GM18951 (cell line): ENCODE results near the gene PEX10.

Source experiments
- POLR2A ChIP-seq: IDR thresholded peaks from 4 replicates; pipeline ENCODE4 v1.6.1; 2011; ENCODE audit warnings: mild to moderate bottlenecking; ENCODE audit not compliant: insufficient read length, insufficient read depth; ENCODE audit errors: extremely low read depth
- in situ Hi-C: fragments of 300-500 bp; cut with MboI; formaldehyde crosslinking; loops from one replicate; pipeline ENCODE4 v1.12.0; 2022; ENCODE audit warnings: low sequenced_read_pairs, mixed read lengths, inconsistent platforms; ENCODE audit not compliant: unreplicated experiment

PEX10 gene

GRCh38 chr1:2374252-2375155 lies 37.9 kb downstream of the PEX10 start:
- TF ChIP-seq POLR2A, result no peak
- in situ Hi-C loops, result no loop called here

GRCh38 chr1:2373551-2374251 lies 38.7 kb downstream of the PEX10 start:
- TF ChIP-seq POLR2A, result no peak
- in situ Hi-C loops, result no loop called here

- no peak for TF ChIP-seq POLR2A
- in situ Hi-C loops, result no loop called here
Measured at GRCh38 chr1:2372551-2373490, 39.5 kb downstream of the PEX10 start.

GRCh38 chr1:2368053-2368744 lies 44.2 kb downstream of the PEX10 start:
- in situ Hi-C loops, result no loop called here
- no peak for TF ChIP-seq POLR2A

- in situ Hi-C loops, result no loop called here
- no peak for TF ChIP-seq POLR2A
Measured at GRCh38 chr1:2363847-2364513, 48.4 kb downstream of the PEX10 start.

- in situ Hi-C loops, result no loop called here
- no peak for TF ChIP-seq POLR2A
Measured at GRCh38 chr1:2360588-2361364, 51.6 kb downstream of the PEX10 start.

- TF ChIP-seq POLR2A, result no peak
- in situ Hi-C loops, result no loop called here
Measured at GRCh38 chr1:2358651-2359640, 53.4 kb downstream of the PEX10 start.

- in situ Hi-C loops, result no loop called here
- TF ChIP-seq POLR2A, result no peak
Measured at GRCh38 chr1:2358072-2358471, 54.3 kb downstream of the PEX10 start.

- TF ChIP-seq POLR2A, result no peak
- in situ Hi-C loops, result no loop called here
Measured at GRCh38 chr1:2356911-2357845, 55.2 kb downstream of the PEX10 start.

- in situ Hi-C loops, result no loop called here
Measured at GRCh38 chr1:2356401-2356800, 56.0 kb downstream of the PEX10 start.

More at GRCh38 chr1:2356401-2356800, 56.0 kb downstream of the PEX10 start:
- TF ChIP-seq POLR2A, result no peak
